Brain microvascular endothelial cell (primary cell): ENCODE data around the gene TRABD2A.

Experiments
- DNase-seq: peaks from one replicate; pipeline ENCODE4 v3.0.0-alpha.2; 2020
- H3K27ac ChIP-seq: fragments of 250-450 bp; sonication (Bioruptor Pico); 2 replicates; pipeline ENCODE4 v1.5.1; 2020; ENCODE audit warnings: mild to moderate bottlenecking, moderate library complexity
- H3K27me3 ChIP-seq: fragments of 250-450 bp; sonication (Bioruptor Pico); replicated peaks from 2 replicates; pipeline ENCODE4 v1.5.1; 2020; ENCODE audit warnings: mild to moderate bottlenecking
- H3K36me3 ChIP-seq: fragments of 250-450 bp; sonication (Bioruptor Pico); replicated peaks from 2 replicates; pipeline ENCODE4 v1.5.1; 2020; ENCODE audit warnings: mild to moderate bottlenecking
- H3K4me3 ChIP-seq: 2 replicates; pipeline ENCODE4 v1.5.1; 2011; ENCODE audit warnings: low read depth, mild to moderate bottlenecking, control low read depth, low read length, moderate library complexity
- in situ Hi-C: cut with HindIII; loops from 2 replicates; pipeline ENCODE4 v1.10.0; 2017; ENCODE audit warnings: low sequenced_read_pairs, low pct_ligation_motif_present
- TF ChIP-seq, protein P1 (sequence below): IDR thresholded peaks from 2 replicates; pipeline ENCODE4 v1.5.1; 2011; ENCODE audit warnings: low read depth, mild to moderate bottlenecking, moderate library complexity, low read length, control low read depth, inconsistent platforms; ENCODE audit errors: missing control alignments

TRABD2A gene

DNA sequence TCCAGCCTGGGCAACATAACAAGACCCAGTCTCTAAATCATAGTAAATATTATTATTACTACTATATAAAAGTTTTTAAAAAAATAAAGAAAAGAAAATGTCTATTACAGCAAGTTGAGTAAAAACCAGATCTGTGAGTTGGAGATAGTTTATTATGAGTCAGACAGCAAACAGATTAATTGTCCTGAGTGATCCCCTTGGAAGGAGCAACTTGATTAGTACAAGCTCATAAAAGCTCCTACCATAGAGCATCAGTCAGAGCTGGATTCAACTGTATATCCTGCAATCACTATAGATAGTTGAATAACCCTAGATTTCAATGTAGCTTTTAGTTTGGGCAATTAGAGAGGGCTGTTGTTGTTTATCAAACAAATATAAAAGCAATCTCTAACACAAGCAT is 84.1 kb downstream of the TRABD2A start:
- no peak for DNase-seq
- TF ChIP-seq, protein P1, sequence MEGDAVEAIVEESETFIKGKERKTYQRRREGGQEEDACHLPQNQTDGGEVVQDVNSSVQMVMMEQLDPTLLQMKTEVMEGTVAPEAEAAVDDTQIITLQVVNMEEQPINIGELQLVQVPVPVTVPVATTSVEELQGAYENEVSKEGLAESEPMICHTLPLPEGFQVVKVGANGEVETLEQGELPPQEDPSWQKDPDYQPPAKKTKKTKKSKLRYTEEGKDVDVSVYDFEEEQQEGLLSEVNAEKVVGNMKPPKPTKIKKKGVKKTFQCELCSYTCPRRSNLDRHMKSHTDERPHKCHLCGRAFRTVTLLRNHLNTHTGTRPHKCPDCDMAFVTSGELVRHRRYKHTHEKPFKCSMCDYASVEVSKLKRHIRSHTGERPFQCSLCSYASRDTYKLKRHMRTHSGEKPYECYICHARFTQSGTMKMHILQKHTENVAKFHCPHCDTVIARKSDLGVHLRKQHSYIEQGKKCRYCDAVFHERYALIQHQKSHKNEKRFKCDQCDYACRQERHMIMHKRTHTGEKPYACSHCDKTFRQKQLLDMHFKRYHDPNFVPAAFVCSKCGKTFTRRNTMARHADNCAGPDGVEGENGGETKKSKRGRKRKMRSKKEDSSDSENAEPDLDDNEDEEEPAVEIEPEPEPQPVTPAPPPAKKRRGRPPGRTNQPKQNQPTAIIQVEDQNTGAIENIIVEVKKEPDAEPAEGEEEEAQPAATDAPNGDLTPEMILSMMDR: no peak
- in situ Hi-C loops: no loop called here
- H3K27ac ChIP-seq: no peak overlapping the region
- no peak overlapping the region for H3K4me3 ChIP-seq
- H3K27me3 ChIP-seq: no peaks in the 10 kb centered on the region
- no peaks in the 10 kb centered on the region for H3K36me3 ChIP-seq

DNA sequence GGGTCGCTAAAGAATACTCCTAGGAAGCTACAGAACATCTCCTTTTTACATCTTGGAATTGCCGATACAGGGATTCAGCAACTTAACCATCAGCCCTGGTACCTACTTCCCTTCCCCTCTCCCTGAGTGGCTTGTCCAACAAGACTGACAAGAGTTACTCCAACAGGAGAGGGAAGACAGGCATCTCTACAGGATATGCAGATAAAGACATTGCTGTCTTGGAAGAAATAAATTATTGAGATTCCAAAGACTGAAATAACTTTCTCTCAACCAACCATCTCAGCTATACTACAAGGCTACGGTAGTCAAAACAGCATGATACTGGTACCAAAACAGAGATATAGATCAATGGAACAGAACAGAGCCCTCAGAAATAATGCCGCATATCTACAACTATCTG is 87.2 kb downstream of the TRABD2A start:
- TF ChIP-seq, protein P1: no peak
- DNase-seq: no peak
- Histone ChIP-seq H3K4me3 (no peak overlapping the region), H3K36me3 (no peaks in the 10 kb centered on the region), H3K27ac (no peak overlapping the region), H3K27me3 (no peaks in the 10 kb centered on the region)
- in situ Hi-C loops: no loop called here

DNA sequence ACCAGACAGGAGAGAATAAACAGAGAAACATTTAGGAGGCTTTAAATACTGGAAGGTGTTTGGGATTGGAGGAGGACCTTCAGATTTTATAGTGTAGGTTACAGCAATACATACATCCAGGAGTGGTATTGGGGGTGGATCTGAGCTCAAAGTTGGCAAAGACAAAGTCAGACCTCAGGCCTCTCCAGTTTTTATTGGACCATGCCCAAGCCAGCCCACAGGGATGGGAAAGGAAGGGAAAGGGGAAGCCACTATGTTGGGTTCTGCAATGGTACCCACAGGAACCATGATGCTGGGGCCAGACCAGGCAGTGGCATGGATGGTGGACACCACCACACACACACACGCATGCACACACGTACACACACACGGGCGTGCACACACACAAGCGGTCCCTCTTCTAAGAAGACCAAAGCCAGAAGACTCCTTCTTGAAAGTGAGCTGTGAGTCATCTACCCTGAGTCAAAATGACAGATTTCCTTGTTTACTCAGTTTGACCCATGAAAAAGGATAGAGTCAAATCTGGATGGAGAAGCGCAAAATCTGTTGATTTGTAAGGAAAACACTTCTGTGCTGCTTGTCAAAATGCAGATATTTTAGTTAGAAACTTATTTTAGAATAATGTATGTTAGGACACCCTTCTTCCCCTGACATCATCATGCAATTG is 87.9 kb downstream of the TRABD2A start:
- no peaks in the 10 kb centered on the region for H3K36me3 ChIP-seq
- no peak overlapping the region for H3K27ac ChIP-seq
- no peak overlapping the region for H3K4me3 ChIP-seq
- TF ChIP-seq, protein P1: no peak
- no peak for DNase-seq
- in situ Hi-C loops: no loop called here
- no peaks in the 10 kb centered on the region for H3K27me3 ChIP-seq

DNA sequence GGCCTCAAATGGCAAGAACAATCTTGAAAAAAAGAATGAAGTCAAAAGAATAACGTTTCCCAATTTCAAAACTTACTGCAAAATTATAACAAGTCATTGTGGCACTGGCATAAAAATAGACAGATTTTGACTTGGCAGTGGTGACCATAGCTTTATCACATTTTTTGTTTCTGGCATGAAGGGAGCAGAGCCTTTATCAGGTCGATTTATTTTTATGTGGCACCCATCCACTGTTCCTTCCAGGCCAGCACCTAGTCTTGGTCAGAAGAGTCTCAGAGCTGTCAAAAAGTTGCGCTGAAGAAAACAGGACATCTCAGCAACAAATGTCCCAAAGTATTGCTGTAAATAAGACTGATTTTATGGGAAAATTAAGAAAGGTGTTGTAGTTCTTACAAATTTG is 92.4 kb downstream of the TRABD2A start:
- TF ChIP-seq, protein P1: no peak
- Histone ChIP-seq H3K36me3 (no peaks in the 10 kb centered on the region), H3K27ac (no peak overlapping the region), H3K27me3 (no peaks in the 10 kb centered on the region), H3K4me3 (no peak overlapping the region)
- no peak for DNase-seq
- in situ Hi-C loops: no loop called here

DNA sequence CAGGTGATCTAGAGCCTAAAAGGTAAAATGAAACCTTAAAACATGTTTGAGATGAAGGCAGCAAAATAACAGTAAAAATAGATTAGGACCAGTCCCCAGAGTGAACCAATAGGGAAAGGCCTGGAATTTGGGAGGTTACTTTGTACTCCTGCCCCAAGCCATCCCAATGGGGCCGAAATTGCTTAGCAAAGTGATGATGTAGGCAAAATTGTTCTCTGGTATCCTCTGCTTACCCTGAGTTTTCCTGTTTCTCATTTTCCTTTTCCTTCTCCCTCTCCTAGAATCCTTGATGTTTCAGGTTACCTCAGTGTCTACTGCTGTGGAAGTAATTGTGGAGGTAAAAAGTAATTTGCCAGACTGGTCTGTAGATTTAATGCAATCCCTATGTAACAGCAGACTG is 92.9 kb downstream of the TRABD2A start:
- no peak for DNase-seq
- no peak overlapping the region for H3K4me3 ChIP-seq
- in situ Hi-C loops: no loop called here
- TF ChIP-seq, protein P1: no peak
- H3K27ac ChIP-seq: no peak overlapping the region
- H3K36me3 ChIP-seq: no peaks in the 10 kb centered on the region
- H3K27me3 ChIP-seq: no peaks in the 10 kb centered on the region

DNA sequence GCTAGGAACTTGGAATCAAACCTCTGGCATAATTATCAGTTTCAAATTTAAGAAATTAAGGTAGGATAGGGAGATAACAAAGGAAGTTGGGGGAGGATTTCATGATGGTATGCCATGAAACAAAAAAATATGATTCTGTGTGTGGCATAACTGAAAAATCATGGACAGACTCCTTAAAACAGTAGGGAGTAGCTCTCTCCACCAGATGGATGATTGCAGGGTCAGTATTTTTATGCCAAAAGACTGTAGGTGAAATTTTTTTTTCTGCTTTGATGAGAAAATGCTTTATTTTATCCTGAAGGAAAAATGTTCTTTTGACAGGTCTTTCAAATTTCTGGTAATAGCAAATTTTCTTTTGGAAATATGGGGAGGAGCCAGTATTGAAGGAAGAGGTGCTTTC is 94.3 kb downstream of the TRABD2A start:
- Histone ChIP-seq H3K27me3 (no peaks in the 10 kb centered on the region), H3K36me3 (no peaks in the 10 kb centered on the region), H3K4me3 (no peak overlapping the region), H3K27ac (no peak overlapping the region)
- in situ Hi-C loops: no loop called here
- TF ChIP-seq, protein P1: no peak
- DNase-seq: no peak
